GM10248 (cell line): Measurements from ENCODE around the gene EARS2.

Experiments used
- CTCF ChIA-PET: fragments of 300-600 bp; sonication (Branson Sonifier 250); formaldehyde crosslinking; extraction: SDS; loops from one replicate; lab custom pipeline; 2021; ENCODE audit warnings: antibody characterized with exemption; lab: Yijun Ruan, JAX
- POLR2A ChIA-PET: fragments of 350-650 bp; sonication (Branson Sonifier 250); formaldehyde crosslinking; extraction: SDS; loops from one replicate; lab custom pipeline; 2020; ENCODE audit warnings: antibody characterized with exemption; lab: Yijun Ruan, JAX
- DNase-seq: peaks from one replicate; pipeline ENCODE4 v3.0.0; 2012; ENCODE audit errors: extremely low spot score
- TF ChIP-seq, protein P1 (sequence below): IDR thresholded peaks from 2 replicates; pipeline ENCODE4 v1.5.1; 2012; ENCODE audit warnings: mild to moderate bottlenecking, low read depth; ENCODE audit errors: extremely low read depth, missing control alignments, control extremely low read depth

The EARS2 gene

DNA sequence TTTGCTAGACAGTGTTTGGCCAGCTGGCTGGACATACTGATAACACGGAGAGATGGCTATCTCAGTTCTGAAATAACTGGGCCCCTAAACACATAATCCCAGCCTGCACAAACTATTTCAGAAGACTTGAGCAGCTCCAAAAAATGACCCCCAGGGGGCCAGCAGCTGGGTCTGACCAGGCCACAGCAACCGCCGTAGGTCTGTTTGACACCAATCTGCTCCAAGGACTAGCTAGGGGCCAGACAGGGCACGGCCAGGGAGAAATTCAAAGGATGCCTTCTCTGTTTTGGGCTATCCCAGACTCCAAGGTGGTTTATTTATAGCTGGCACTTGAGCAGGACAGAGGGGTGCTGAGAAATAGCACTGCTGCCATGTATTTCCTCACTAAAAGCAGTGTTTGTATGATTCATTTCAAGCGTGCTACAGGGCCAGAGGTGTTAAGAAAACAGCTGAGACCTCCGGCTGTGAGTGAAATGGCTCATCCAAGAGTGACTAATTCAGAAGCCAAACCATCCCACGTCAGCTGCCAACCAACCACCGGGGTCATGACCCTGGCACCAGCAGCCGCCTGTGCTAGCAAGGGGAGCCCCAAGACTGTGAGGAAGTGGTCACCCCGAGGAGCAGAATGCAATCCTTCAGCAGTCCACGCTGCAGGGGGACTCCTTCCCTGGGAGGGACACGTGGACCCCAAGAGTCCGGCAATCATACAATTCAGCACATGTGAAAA is 52.5 kb downstream of the EARS2 start:
- POLR2A ChIA-PET = interaction anchor here (1.2 kb wide), 1 partner anchor 9 kb away, joined by 4 read pairs; no protein-coding TSS in a partner anchor
- TF ChIP-seq, protein P1, sequence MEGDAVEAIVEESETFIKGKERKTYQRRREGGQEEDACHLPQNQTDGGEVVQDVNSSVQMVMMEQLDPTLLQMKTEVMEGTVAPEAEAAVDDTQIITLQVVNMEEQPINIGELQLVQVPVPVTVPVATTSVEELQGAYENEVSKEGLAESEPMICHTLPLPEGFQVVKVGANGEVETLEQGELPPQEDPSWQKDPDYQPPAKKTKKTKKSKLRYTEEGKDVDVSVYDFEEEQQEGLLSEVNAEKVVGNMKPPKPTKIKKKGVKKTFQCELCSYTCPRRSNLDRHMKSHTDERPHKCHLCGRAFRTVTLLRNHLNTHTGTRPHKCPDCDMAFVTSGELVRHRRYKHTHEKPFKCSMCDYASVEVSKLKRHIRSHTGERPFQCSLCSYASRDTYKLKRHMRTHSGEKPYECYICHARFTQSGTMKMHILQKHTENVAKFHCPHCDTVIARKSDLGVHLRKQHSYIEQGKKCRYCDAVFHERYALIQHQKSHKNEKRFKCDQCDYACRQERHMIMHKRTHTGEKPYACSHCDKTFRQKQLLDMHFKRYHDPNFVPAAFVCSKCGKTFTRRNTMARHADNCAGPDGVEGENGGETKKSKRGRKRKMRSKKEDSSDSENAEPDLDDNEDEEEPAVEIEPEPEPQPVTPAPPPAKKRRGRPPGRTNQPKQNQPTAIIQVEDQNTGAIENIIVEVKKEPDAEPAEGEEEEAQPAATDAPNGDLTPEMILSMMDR = no peak
- DNase-seq = peak; percentile 67
- CTCF ChIA-PET = interaction anchor here (0.6 to 4.7 kb wide), 9 partner anchors 9 to 92 kb away, joined by 3 to 31 read pairs (median 3); no protein-coding TSS in a partner anchor

DNA sequence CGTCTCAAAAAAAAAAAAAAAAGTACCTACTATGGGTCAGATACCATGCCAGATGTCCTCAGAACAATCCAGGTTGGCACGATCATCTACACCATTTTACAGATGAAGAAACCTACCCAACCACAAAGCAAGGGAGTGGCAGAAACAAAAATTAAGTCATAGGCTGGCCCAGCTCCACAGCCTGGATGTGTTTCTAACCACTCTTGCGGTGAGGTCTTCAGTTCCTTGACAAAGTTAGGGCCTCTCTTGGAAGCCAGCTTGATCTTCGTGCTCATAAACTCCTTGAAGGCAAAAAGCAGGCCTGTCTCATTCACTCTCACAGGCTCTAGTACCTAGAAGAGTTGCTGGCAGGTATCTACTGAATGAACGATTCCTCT is 53.1 kb downstream of the EARS2 start:
- no peak for DNase-seq
- CTCF ChIA-PET = interaction anchor here (1.1 to 4.7 kb wide), 5 partner anchors 8 to 69 kb away, joined by 3 to 31 read pairs (median 4); no protein-coding TSS in a partner anchor
- POLR2A ChIA-PET = interaction anchor here (1.2 kb wide), 1 partner anchor 8 kb away, joined by 4 read pairs; no protein-coding TSS in a partner anchor
- TF ChIP-seq, protein P1 = no peak

DNA sequence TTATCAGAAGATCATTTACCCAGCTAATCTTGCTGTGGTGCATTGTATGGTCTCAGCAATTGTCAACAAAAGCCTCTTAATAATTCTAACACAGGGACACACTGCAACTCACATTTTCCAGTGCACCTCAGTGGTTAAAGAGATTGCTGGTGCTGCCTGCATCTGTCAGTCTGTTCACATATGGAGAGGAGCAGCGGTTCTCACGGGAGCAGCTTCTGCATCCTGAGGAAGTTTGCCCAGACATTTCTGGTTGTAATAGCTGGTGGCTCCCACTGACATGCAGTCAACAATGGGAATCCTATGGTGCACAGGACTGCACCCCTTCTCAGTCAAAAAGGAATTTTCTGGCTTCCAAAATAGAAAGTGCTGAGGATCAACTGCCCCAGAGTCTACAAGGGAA is 54.7 kb downstream of the EARS2 start:
- TF ChIP-seq, protein P1 = no peak
- DNase-seq = no peak
- ChIA-PET CTCF (no interaction called here), POLR2A (no interaction called here)

- ChIA-PET CTCF (interaction anchor here (1.2 kb wide), 1 partner anchor 8 kb away, joined by 3 read pairs; no protein-coding TSS in a partner anchor), POLR2A (no interaction called here)
- DNase-seq = no peak
- TF ChIP-seq, protein P1 = no peak
These were observed 55.9 kb downstream of the EARS2 start for GRCh38 chr16:23501291-23501690.

- no peak for DNase-seq
- TF ChIP-seq, protein P1 = no peak
- ChIA-PET CTCF (interaction anchor here (1.2 kb wide), 1 partner anchor 8 kb away, joined by 3 read pairs; no protein-coding TSS in a partner anchor), POLR2A (no interaction called here)
These were observed 56.3 kb downstream of the EARS2 start for GRCh38 chr16:23500862-23501225.

DNA sequence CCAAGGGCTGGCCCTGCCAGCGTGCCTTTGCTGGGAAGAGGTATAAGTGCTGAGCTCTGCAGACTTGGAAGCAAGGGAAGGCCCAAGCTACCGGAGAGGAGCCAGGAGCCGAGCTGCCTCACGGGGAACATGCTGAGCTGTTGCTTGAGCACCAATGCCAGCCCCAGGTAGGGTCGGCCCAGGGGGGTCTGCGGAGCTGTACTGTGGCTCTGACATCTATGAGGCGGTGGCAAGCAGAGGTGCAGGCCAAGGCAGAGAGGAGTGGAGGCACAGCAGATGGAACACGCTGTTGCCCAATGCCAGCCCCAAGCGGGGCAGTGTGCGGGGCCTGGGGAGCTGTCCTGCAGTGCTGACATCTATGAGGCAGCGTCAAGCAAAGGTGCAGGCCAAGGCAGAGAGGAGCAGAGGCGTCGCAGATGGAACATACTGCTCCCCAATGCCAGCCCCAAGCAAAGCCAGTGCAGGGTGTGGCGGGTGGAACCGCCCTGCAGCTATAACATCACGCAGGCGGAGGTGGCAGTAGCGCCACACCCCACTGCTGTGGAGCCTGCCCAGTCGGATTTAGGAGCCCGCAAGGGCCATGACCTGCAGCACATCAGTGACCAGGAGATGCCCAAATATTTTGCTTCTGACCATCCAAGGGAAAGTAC is 56.8 kb downstream of the EARS2 start:
- DNase-seq = no peak
- ChIA-PET CTCF (interaction anchor here (0.5 to 1.2 kb wide), 4 partner anchors 9 to 304 kb away, joined by 3 to 5 read pairs (median 3); no protein-coding TSS in a partner anchor), POLR2A (interaction anchor here (0.5 to 0.9 kb wide), 3 partner anchors 7 to 565 kb away, joined by 3 to 4 read pairs (median 4); partner anchors contain the start of gene GGA2)
- TF ChIP-seq, protein P1 = no peak
